Gastroesophageal sphincter (tissue), 4 donors: Measurements from ENCODE around the gene MYLK. TPM values are rescaled to one million over a fixed set of nuclear protein-coding genes. Genes with fewer than 3 reads are reported as not detected.
A peak's percentile ranks its signal among the peaks of the same experiment; 100 is the strongest.
"Not testable (repeated sequence)": the region's sequence is repeated elsewhere in the genome, so short reads cannot be mapped to it uniquely, and the experiment has no call there.

Source experiments
- ATAC-seq: fragments of 150-250 bp; one replicate; pipeline ENCODE4 v1.9.1; 2016; ENCODE audit warnings: mild to moderate bottlenecking, moderate library complexity
- H3K27ac ChIP-seq, 4 donors: fragments of 200-600 bp; sonication (generic) in 3 of 4; 1 replicate in 3 of 4; 2 replicates in 1 of 4; pipeline ENCODE4 v1.5.1; 2016 to 2019
- H3K27me3 ChIP-seq: fragments of 200-600 bp; sonication (generic); one replicate; pipeline ENCODE4 v1.5.1; 2019
- H3K36me3 ChIP-seq, 2 donors: fragments of 200-600 bp; sonication (generic); one replicate each; pipeline ENCODE4 v1.5.1; 2019; ENCODE audit warnings: control low read depth in 1 of 2
- H3K4me1 ChIP-seq, 3 donors: fragments of 200-600 bp; sonication (generic); 1 replicate in 2 of 3; 2 replicates in 1 of 3; pipeline ENCODE4 v1.5.1; 2016 to 2019; ENCODE audit warnings: control low read depth in 2 of 3
- H3K4me3 ChIP-seq, 2 donors: fragments of 200-600 bp; sonication (generic); one replicate each; pipeline ENCODE4 v1.5.1; 2019; ENCODE audit warnings: mild to moderate bottlenecking in 1 of 2, moderate library complexity in 1 of 2
- H3K9me3 ChIP-seq, 3 donors: fragments of 200-600 bp; sonication (generic); one replicate each; pipeline ENCODE4 v1.5.1; 2017 to 2019; ENCODE audit warnings: control low read depth in 2 of 3
- CTCF ChIP-seq, 4 experiments: fragments of 200-600 bp in 2 of 4; fragments of 450-650 bp in 2 of 4; sonication (generic) in 1 of 4; IDR thresholded peaks; one replicate each; pipeline ENCODE4 v1.5.1; 2017 to 2019; ENCODE audit warnings: antibody characterized with exemption in 4 of 4, mild to moderate bottlenecking in 2 of 4, moderate library complexity in 2 of 4
- EP300 ChIP-seq: sonication (generic); formaldehyde crosslinking; IDR thresholded peaks from one replicate; pipeline ENCODE4 v1.6.1; 2017; ENCODE audit warnings: antibody characterized with exemption, mild to moderate bottlenecking
- POLR2A ChIP-seq, 2 donors: fragments of 450-650 bp; IDR thresholded peaks; one replicate each; pipeline ENCODE4 v1.6.1; 2017; ENCODE audit warnings: antibody characterized with exemption in 2 of 2, mild to moderate bottlenecking in 2 of 2, moderate library complexity in 1 of 2
- POLR2AphosphoS5 ChIP-seq: sonication (generic); formaldehyde crosslinking; IDR thresholded peaks from one replicate; pipeline ENCODE4 v1.6.1; 2017; ENCODE audit warnings: antibody characterized with exemption
- WGBS, 2 donors: methylation state at CpG; one replicate each; pipeline ENCODE4 v1.1.5; 2018; ENCODE audit warnings: low coverage in 1 of 2; 5-methylcytosine and 5-hydroxymethylcytosine counted together
- total RNA-seq, 4 donors: library from RNA; depleted of rRNA; stranded (reverse); fragments of >200 nt; gene quantifications; one replicate each; pipeline ENCODE4 v1.1.0, GENCODE V29; 2016

MYLK gene
- total RNA-seq, 4 donors from 2014 or later: 1,558 to 2,522 (median 2,261) TPM

GRCh38 chr3:123602325-123602724 is 281.8 kb downstream of the MYLK start:
- WGBS, 2 donors: 0 to 63% methylated on average over 1 of the region's 1 CpG

GRCh38 chr3:123600863-123601262 is 283.3 kb downstream of the MYLK start:
- H3K27ac ChIP-seq, H3K27me3 ChIP-seq, H3K36me3 ChIP-seq, ATAC-seq, H3K9me3 ChIP-seq, H3K4me3 ChIP-seq: not testable (repeated sequence)
- peaks cover 0 to 15% (median 6%) of the 10 kb centered on the region in 3 donors for H3K4me1 ChIP-seq

More at GRCh38 chr3:123602325-123602724, 281.8 kb downstream of the MYLK start:
- TF ChIP-seq POLR2A (IDR thresholded peaks at IDR 0.05) (no peak), EP300 (no peak), CTCF (IDR thresholded peaks at IDR 0.05) (no peak), POLR2AphosphoS5 (no peak)
- Histone ChIP-seq H3K36me3 (no peaks in the 10 kb centered on the region), H3K9me3 (no peaks in the 10 kb centered on the region), H3K4me1 (peaks cover 0 to 15% (median 6%) of the 10 kb centered on the region in 3 donors), H3K27me3 (no peaks in the 10 kb centered on the region), H3K27ac (peak overlapping the region in 1 of 4 donors; percentile 20), H3K4me3 (no peak overlapping the region)
- ATAC-seq: no peak

- no peaks in the 10 kb centered on the region for H3K36me3 ChIP-seq
- WGBS, 2 donors: 89 to 90% methylated on average over 4 of the region's 4 CpGs
- no peak for ATAC-seq
- TF ChIP-seq CTCF (IDR thresholded peaks at IDR 0.05): no peak
- TF ChIP-seq POLR2AphosphoS5: no peak
- TF ChIP-seq EP300: no peak
- TF ChIP-seq POLR2A (IDR thresholded peaks at IDR 0.05): no peak
- H3K27me3 ChIP-seq: no peaks in the 10 kb centered on the region
- no peaks in the 10 kb centered on the region for H3K9me3 ChIP-seq
- peaks cover 0 to 15% (median 6%) of the 10 kb centered on the region in 3 donors for H3K4me1 ChIP-seq
- H3K4me3 ChIP-seq: no peak overlapping the region
- no peak overlapping the region for H3K27ac ChIP-seq
Measured at GRCh38 chr3:123597561-123597960, 286.6 kb downstream of the MYLK start.

GRCh38 chr3:123595396-123596180 is 288.5 kb downstream of the MYLK start:
- 76 to 83% methylated on average over 5 of the region's 5 CpGs for WGBS, 2 donors
- peaks cover 0 to 4% of the 10 kb centered on the region in 2 donors for H3K36me3 ChIP-seq
- TF ChIP-seq EP300 (no peak), POLR2AphosphoS5 (no peak), CTCF (IDR thresholded peaks at IDR 0.05) (no peak), POLR2A (IDR thresholded peaks at IDR 0.05) (no peak)
- ATAC-seq: no peak
- H3K9me3 ChIP-seq: no peaks in the 10 kb centered on the region
- H3K4me3 ChIP-seq: no peak overlapping the region
- H3K27ac ChIP-seq: no peak overlapping the region
- H3K4me1 ChIP-seq: no peaks in the 10 kb centered on the region
- no peaks in the 10 kb centered on the region for H3K27me3 ChIP-seq

- Histone ChIP-seq H3K4me3 (no peak overlapping the region), H3K9me3 (no peaks in the 10 kb centered on the region), H3K27me3 (no peaks in the 10 kb centered on the region), H3K4me1 (peaks cover 0 to 11% (median 0%) of the 10 kb centered on the region in 3 donors), H3K36me3 (peaks cover 0 to 7% of the 10 kb centered on the region in 2 donors), H3K27ac (no peak overlapping the region)
- TF ChIP-seq EP300: no peak
- TF ChIP-seq POLR2AphosphoS5: no peak
- TF ChIP-seq POLR2A (IDR thresholded peaks at IDR 0.05): no peak
- TF ChIP-seq CTCF (IDR thresholded peaks at IDR 0.05): no peak
- WGBS, 2 donors: 92 to 94% methylated on average over 3 of the region's 3 CpGs
- no peak for ATAC-seq
Measured at GRCh38 chr3:123593381-123593780, 290.8 kb downstream of the MYLK start.
